ENCODE data around the gene TBPL2. TPM values are rescaled to one million over a fixed set of nuclear protein-coding genes. Genes with fewer than 3 reads are reported as not detected.
"Not testable (repeated sequence)": the region's sequence is repeated elsewhere in the genome, so short reads cannot be mapped to it uniquely, and the experiment has no call there.

TBPL2 gene
- total RNA-seq, 1 donor from 2014 or later = not detected

DNA sequence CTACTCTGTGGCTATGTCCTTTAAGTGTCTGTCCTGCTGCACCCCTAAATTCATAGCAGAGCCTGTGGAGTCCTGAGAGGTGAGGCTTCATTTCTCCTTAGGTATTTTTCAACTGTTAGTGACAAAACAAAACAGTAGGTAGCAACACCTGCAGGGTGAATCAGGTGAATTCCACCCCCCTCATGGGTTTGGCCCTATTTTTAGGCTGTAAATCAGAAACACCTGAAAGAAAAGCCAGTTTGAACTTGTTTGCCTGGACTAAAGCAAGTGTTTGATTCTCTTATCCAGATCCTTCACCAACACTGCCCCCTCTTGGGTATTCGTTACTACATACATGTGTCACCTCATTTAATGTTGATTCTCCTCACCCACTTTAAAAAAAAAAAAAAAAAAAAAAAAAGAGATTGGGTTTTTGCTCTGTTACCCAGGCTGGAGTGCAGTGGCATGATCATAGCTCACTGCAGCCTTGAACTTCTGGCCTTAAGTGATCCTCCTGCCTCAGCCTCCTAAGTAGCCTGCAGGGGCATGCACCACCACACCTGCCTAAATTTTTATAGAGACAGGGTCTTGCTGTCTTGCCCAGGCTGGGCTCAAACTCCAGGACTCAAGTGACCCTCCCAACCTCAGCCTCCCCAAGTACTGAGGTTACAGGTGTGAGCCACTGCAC is 10.3 kb downstream of the TBPL2 start:
- peaks cover 0 to 3% (median 3%) of the 10 kb centered on the region in 3 donors for H3K4me1 ChIP-seq (ENCODE audit: control insufficient read depth in 3 of 3, insufficient read depth in 3 of 3, low read length in 3 of 3)
- H3K4me3 ChIP-seq (ENCODE audit: low read length in 3 of 3) = no peak overlapping the region
- no peaks in the 10 kb centered on the region for H3K36me3 ChIP-seq (ENCODE audit: control insufficient read depth in 3 of 3, insufficient read depth in 3 of 3, low read length in 3 of 3)
- H3K9me3 ChIP-seq (ENCODE audit: control insufficient read depth in 3 of 3, low read length in 3 of 3) = no peaks in the 10 kb centered on the region
- no peak overlapping the region for H3K27ac ChIP-seq (ENCODE audit: low read depth, low read length)
- H3K27me3 ChIP-seq (ENCODE audit: control insufficient read depth in 3 of 3, insufficient read depth in 3 of 3, low read length in 3 of 3) = no peaks in the 10 kb centered on the region
- H3K9ac ChIP-seq (ENCODE audit: low read depth in 1 of 3, low read length in 3 of 3) = peak overlapping the region in 1 of 3 donors; percentile 24

DNA sequence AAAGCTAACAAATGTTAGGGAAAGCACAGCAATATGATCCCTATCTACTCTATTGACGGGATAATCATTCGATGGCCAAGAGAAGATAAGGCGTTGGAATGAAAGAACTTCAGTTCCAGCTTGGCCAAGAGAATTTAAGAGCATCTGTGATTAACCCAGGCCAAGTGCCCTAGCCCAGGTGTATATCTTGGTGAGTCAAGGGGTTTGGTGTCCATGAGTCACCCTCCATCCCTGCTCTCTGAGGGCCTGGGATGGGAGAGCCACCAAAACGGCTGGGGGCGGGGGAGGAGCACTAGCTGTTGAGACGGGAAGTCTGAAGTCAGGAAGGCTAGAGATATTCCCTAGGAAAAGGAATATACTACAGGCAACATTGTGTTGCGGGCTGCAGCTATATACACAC is 13.0 kb downstream of the TBPL2 start:
- H3K27me3 ChIP-seq (ENCODE audit: control insufficient read depth in 3 of 3, insufficient read depth in 3 of 3, low read length in 3 of 3) = no peaks in the 10 kb centered on the region
- peaks cover 0 to 8% (median 6%) of the 10 kb centered on the region in 3 donors for H3K4me1 ChIP-seq (ENCODE audit: control insufficient read depth in 3 of 3, insufficient read depth in 3 of 3, low read length in 3 of 3)
- H3K9ac ChIP-seq (ENCODE audit: low read depth in 1 of 3, low read length in 3 of 3) = no peak overlapping the region
- H3K9me3 ChIP-seq (ENCODE audit: control insufficient read depth in 3 of 3, low read length in 3 of 3) = no peaks in the 10 kb centered on the region
- H3K4me3 ChIP-seq (ENCODE audit: low read length in 3 of 3) = no peak overlapping the region
- no peaks in the 10 kb centered on the region for H3K36me3 ChIP-seq (ENCODE audit: control insufficient read depth in 3 of 3, insufficient read depth in 3 of 3, low read length in 3 of 3)
- no peak overlapping the region for H3K27ac ChIP-seq (ENCODE audit: low read depth, low read length)

DNA sequence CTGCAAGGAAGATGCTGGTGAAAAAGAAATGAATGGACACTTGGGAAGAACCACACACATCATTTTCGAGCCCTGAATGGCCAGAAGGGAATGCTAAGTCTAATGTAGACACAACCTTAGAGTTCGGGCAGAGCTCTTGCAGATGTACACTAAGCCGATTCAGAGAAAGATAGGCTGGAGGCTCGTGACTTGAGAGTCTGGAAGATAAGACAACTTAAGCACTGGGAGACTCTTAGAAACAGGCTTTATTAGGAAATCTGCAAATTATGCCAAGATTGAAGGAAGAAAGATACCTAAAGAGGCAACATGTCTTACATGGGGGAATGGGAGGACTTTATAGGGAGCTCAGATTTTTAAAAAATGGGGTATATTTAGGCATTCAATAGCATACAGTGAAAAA is 13.5 kb downstream of the TBPL2 start:
- peaks cover 0 to 8% (median 6%) of the 10 kb centered on the region in 3 donors for H3K4me1 ChIP-seq (ENCODE audit: control insufficient read depth in 3 of 3, insufficient read depth in 3 of 3, low read length in 3 of 3)

GRCh38 chr14:55425091-55425490 is 15.3 kb downstream of the TBPL2 start:
- H3K27ac ChIP-seq (ENCODE audit: low read depth, low read length) = no peak overlapping the region
- no peak overlapping the region for H3K4me3 ChIP-seq (ENCODE audit: low read length in 3 of 3)
- H3K27me3 ChIP-seq (ENCODE audit: control insufficient read depth in 3 of 3, insufficient read depth in 3 of 3, low read length in 3 of 3) = no peaks in the 10 kb centered on the region
- H3K9me3 ChIP-seq (ENCODE audit: control insufficient read depth in 3 of 3, low read length in 3 of 3) = no peaks in the 10 kb centered on the region
- no peak overlapping the region for H3K9ac ChIP-seq (ENCODE audit: low read depth in 1 of 3, low read length in 3 of 3)
- peaks cover 0 to 8% (median 6%) of the 10 kb centered on the region in 3 donors for H3K4me1 ChIP-seq (ENCODE audit: control insufficient read depth in 3 of 3, insufficient read depth in 3 of 3, low read length in 3 of 3)
- no peaks in the 10 kb centered on the region for H3K36me3 ChIP-seq (ENCODE audit: control insufficient read depth in 3 of 3, insufficient read depth in 3 of 3, low read length in 3 of 3)

More for the DNA sequence above, 13.5 kb downstream of the TBPL2 start:
- H3K27ac ChIP-seq (ENCODE audit: low read depth, low read length) = no peak overlapping the region
- no peaks in the 10 kb centered on the region for H3K36me3 ChIP-seq (ENCODE audit: control insufficient read depth in 3 of 3, insufficient read depth in 3 of 3, low read length in 3 of 3)
- no peaks in the 10 kb centered on the region for H3K27me3 ChIP-seq (ENCODE audit: control insufficient read depth in 3 of 3, insufficient read depth in 3 of 3, low read length in 3 of 3)
- no peak overlapping the region for H3K9ac ChIP-seq (ENCODE audit: low read depth in 1 of 3, low read length in 3 of 3)
- no peak overlapping the region for H3K4me3 ChIP-seq (ENCODE audit: low read length in 3 of 3)
- no peaks in the 10 kb centered on the region for H3K9me3 ChIP-seq (ENCODE audit: control insufficient read depth in 3 of 3, low read length in 3 of 3)

DNA sequence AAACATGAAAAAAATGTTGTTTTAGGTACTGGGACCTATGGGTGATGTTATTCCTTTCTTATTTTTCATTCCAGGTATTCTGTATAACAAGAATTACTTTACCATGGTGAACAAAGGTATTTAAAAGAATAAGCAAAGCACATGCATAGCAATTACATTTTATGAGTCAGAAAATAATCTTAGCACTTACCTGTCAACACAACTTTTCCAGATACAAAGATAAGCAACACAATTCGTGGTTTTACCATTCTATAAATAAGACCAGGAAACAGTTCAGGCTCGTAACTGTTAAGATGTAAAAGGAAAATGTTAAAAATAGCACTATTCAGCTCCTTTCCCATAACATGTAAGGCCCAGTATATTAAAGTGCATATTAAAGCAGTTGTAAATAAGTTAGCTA is 16.4 kb downstream of the TBPL2 start:
- no peaks in the 10 kb centered on the region for H3K27me3 ChIP-seq (ENCODE audit: control insufficient read depth in 3 of 3, insufficient read depth in 3 of 3, low read length in 3 of 3)
- H3K4me3 ChIP-seq (ENCODE audit: low read length in 3 of 3) = no peak overlapping the region
- H3K9me3 ChIP-seq (ENCODE audit: control insufficient read depth in 3 of 3, low read length in 3 of 3) = no peaks in the 10 kb centered on the region
- no peaks in the 10 kb centered on the region for H3K36me3 ChIP-seq (ENCODE audit: control insufficient read depth in 3 of 3, insufficient read depth in 3 of 3, low read length in 3 of 3)
- H3K27ac ChIP-seq (ENCODE audit: low read depth, low read length) = no peak overlapping the region
- peaks cover 0 to 4% (median 3%) of the 10 kb centered on the region in 3 donors for H3K4me1 ChIP-seq (ENCODE audit: control insufficient read depth in 3 of 3, insufficient read depth in 3 of 3, low read length in 3 of 3)
- no peak overlapping the region for H3K9ac ChIP-seq (ENCODE audit: low read depth in 1 of 3, low read length in 3 of 3)

- not testable (repeated sequence) for H3K4me1 ChIP-seq (ENCODE audit: control insufficient read depth in 3 of 3, insufficient read depth in 3 of 3, low read length in 3 of 3); H3K36me3 ChIP-seq (ENCODE audit: control insufficient read depth in 3 of 3, insufficient read depth in 3 of 3, low read length in 3 of 3); H3K27me3 ChIP-seq (ENCODE audit: control insufficient read depth in 3 of 3, insufficient read depth in 3 of 3, low read length in 3 of 3); H3K9ac ChIP-seq (ENCODE audit: low read depth in 1 of 3, low read length in 3 of 3); H3K27ac ChIP-seq (ENCODE audit: low read depth, low read length); H3K4me3 ChIP-seq (ENCODE audit: low read length in 3 of 3); H3K9me3 ChIP-seq (ENCODE audit: control insufficient read depth in 3 of 3, low read length in 3 of 3)
Measured at GRCh38 chr14:55422338-55422737, 18.1 kb downstream of the TBPL2 start.

GRCh38 chr14:55419663-55420062 is 20.8 kb downstream of the TBPL2 start:
- no peaks in the 10 kb centered on the region for H3K27me3 ChIP-seq (ENCODE audit: control insufficient read depth in 3 of 3, insufficient read depth in 3 of 3, low read length in 3 of 3)
- H3K9me3 ChIP-seq (ENCODE audit: control insufficient read depth in 3 of 3, low read length in 3 of 3) = no peaks in the 10 kb centered on the region
- no peak overlapping the region for H3K27ac ChIP-seq (ENCODE audit: low read depth, low read length)
- no peak overlapping the region for H3K4me3 ChIP-seq (ENCODE audit: low read length in 3 of 3)
- H3K36me3 ChIP-seq (ENCODE audit: control insufficient read depth in 3 of 3, insufficient read depth in 3 of 3, low read length in 3 of 3) = no peaks in the 10 kb centered on the region
- no peak overlapping the region for H3K9ac ChIP-seq (ENCODE audit: low read depth in 1 of 3, low read length in 3 of 3)
- no peaks in the 10 kb centered on the region for H3K4me1 ChIP-seq (ENCODE audit: control insufficient read depth in 3 of 3, insufficient read depth in 3 of 3, low read length in 3 of 3)

GRCh38 chr14:55418411-55418810 is 22.0 kb downstream of the TBPL2 start:
- Histone ChIP-seq H3K27ac (ENCODE audit: low read depth, low read length) (no peak overlapping the region), H3K27me3 (ENCODE audit: control insufficient read depth in 3 of 3, insufficient read depth in 3 of 3, low read length in 3 of 3) (no peaks in the 10 kb centered on the region), H3K4me3 (ENCODE audit: low read length in 3 of 3) (no peak overlapping the region), H3K9ac (ENCODE audit: low read depth in 1 of 3, low read length in 3 of 3) (no peak overlapping the region), H3K36me3 (ENCODE audit: control insufficient read depth in 3 of 3, insufficient read depth in 3 of 3, low read length in 3 of 3) (no peaks in the 10 kb centered on the region), H3K4me1 (ENCODE audit: control insufficient read depth in 3 of 3, insufficient read depth in 3 of 3, low read length in 3 of 3) (no peaks in the 10 kb centered on the region), H3K9me3 (ENCODE audit: control insufficient read depth in 3 of 3, low read length in 3 of 3) (no peaks in the 10 kb centered on the region)

GRCh38 chr14:55417955-55418354 is 22.5 kb downstream of the TBPL2 start:
- Histone ChIP-seq H3K36me3 (ENCODE audit: control insufficient read depth in 3 of 3, insufficient read depth in 3 of 3, low read length in 3 of 3) (no peaks in the 10 kb centered on the region), H3K27ac (ENCODE audit: low read depth, low read length) (no peak overlapping the region), H3K4me3 (ENCODE audit: low read length in 3 of 3) (no peak overlapping the region), H3K9ac (ENCODE audit: low read depth in 1 of 3, low read length in 3 of 3) (no peak overlapping the region), H3K4me1 (ENCODE audit: control insufficient read depth in 3 of 3, insufficient read depth in 3 of 3, low read length in 3 of 3) (no peaks in the 10 kb centered on the region), H3K27me3 (ENCODE audit: control insufficient read depth in 3 of 3, insufficient read depth in 3 of 3, low read length in 3 of 3) (no peaks in the 10 kb centered on the region), H3K9me3 (ENCODE audit: control insufficient read depth in 3 of 3, low read length in 3 of 3) (no peaks in the 10 kb centered on the region)

GRCh38 chr14:55416866-55417265 is 23.6 kb downstream of the TBPL2 start:
- Histone ChIP-seq H3K36me3 (ENCODE audit: control insufficient read depth in 3 of 3, insufficient read depth in 3 of 3, low read length in 3 of 3) (no peaks in the 10 kb centered on the region), H3K9me3 (ENCODE audit: control insufficient read depth in 3 of 3, low read length in 3 of 3) (no peaks in the 10 kb centered on the region), H3K27me3 (ENCODE audit: control insufficient read depth in 3 of 3, insufficient read depth in 3 of 3, low read length in 3 of 3) (no peaks in the 10 kb centered on the region), H3K27ac (ENCODE audit: low read depth, low read length) (no peak overlapping the region), H3K4me1 (ENCODE audit: control insufficient read depth in 3 of 3, insufficient read depth in 3 of 3, low read length in 3 of 3) (peaks cover 8 to 10% (median 10%) of the 10 kb centered on the region in 3 donors), H3K4me3 (ENCODE audit: low read length in 3 of 3) (no peak overlapping the region), H3K9ac (ENCODE audit: low read depth in 1 of 3, low read length in 3 of 3) (no peak overlapping the region)
